Measurements from ENCODE around the gene NFIX.
"Not testable (repeated sequence)": the region's sequence is repeated elsewhere in the genome, so short reads cannot be mapped to it uniquely, and the experiment has no call there.

NFIX gene

DNA sequence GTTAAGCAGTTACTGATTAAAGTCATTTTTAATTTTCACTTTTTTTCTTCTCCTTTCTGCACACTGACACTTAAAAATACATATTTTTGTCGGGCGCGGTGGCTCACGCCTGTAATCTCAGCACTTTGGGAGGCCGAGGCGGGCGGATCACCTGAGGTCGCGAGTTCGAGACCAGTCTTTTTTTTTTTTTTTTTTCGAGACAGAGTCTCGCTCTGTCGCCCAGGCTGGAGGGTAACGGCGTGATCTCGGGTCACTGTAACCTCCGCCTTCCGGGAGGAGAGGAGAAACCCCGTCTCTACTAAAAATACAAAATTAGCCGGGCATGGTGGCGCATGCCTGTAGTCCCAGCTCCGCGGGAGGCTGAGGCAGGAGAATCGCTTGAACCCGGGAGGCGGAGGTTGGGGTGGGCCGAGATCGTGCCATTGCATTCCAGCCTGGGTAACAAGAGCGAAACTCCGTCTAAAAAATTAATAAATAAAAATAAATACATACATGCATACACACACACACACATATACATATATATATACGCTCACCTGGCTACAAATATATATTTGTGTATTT lies 37.8 kb upstream of the NFIX start:
- not testable (repeated sequence) for DNase-seq (ENCODE audit: insufficient read length, low spot score); FAIRE-seq

GRCh38 chr19:12959481-12959880 lies 35.8 kb upstream of the NFIX start:
- DNase-seq (ENCODE audit: insufficient read length, low spot score), result no peak
- FAIRE-seq, result no peak

DNA sequence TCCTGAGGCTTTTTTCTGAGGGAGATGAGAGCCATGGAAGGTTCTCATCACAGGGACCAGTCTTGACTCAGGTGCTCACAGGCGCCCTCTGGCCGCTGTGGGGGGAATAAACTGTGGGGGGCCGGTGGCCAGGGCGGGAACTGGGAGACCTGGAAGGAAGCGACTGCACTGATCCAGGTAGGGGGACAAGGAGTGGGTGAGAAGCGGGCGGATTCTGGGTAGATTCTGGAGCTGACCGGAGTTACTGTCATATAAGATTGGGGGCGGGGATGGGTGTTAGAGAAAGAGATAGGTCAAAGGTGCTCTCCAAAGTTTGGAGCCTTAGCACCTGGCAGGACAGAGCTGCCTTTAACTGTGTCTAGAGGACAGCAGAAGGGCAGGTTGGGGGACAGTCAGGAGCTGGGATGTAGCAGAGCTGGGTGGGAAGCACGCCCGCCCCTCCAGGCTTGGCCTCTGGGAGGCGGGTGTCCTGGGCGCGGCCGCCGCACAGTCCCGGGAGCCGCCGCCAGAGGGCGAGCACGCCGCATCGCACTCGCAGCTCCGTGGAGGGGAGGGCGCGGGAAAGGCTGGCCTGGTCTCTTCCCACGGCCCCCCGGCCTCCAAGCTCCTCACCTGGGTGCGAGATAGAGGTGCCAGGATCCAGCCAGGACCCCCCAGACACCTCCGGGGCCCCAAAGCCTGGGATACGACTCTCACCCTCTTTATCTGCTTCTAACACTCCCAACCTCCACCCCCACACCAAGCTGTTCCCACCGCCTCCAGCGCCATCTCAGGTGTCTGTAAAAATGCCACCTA lies 30.1 kb upstream of the NFIX start:
- DNase-seq (ENCODE audit: insufficient read length, low spot score) (peak; percentile 85), FAIRE-seq (peak; percentile 76)

DNA sequence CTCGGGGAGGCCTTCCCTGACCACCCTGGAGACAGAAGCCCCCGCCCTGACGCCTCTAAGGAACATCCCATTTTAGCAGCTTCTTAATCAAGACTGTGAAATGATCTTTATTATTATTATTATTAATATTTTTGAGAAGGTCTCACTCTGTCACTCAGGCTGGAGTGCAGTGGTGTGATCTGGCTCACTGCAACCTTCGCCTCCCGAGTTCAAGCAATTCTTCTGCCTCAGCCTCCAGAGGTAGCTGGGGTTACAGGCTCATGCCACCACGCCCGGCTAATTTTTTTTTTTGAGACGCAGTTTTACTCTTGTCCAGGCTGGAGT lies 29.5 kb upstream of the NFIX start:
- FAIRE-seq (no peak), DNase-seq (ENCODE audit: insufficient read length, low spot score) (no peak)

DNA sequence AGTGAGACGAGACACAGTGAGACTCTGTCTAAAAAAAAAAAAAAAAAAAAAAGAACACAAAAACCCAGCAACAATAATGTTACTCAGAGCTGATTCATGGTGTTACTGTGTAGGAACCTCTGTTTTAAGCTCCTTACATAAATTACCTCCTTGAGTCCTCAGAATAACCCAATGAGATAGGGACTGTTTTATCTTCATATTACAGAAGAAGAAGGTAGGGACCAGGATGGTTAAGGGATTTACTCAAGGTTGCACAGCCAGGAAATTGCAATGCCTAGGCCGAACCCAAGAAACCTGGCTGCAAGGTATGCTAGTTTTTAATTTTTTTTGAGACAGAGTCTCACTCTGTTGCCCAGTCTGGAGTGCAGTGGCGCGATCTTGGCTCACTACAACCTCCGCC lies 27.4 kb upstream of the NFIX start:
- DNase-seq (ENCODE audit: insufficient read length, low spot score), result no peak
- FAIRE-seq, result no peak

DNA sequence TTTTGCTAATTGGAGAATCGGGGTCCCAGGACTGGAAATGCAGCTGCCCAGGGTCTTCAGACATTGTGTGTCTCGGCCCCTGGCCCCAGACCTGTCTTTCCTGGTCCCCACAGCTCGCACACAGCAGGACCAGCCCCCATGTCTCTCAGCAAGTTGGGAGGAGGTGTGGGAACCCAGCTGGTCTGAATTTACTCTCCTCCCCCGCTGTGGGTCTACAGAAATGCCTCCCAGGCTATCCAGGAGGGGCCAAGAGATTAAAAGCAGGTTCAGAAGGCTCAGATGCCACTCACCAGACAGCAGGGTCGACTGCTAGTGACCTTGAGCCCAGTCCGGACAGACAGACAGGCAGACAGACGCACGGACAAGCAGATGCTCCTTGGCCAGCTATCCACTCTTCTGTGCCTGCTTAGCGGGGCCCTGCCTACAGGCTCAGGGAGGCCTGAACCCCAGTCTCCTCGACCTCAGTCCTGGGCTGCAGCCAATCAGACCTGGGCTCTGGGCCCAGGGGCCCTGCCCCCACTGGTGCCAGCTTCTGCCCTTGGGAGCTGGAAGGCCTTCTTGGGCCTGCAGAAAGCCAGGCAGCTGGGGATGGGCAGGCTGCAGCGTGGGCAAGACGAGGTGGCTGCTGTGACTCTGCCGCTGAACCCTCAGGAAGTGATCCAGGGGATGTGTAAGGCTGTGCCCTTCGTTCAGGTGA lies 25.8 kb upstream of the NFIX start, which contains the start of gene DAND5:
Gene DAND5 (plus strand): TSS at position 285 of the 697 bp plus-strand sequence. CDS start 85 bp downstream, at position 370.
- DNase-seq (ENCODE audit: insufficient read length, low spot score) (no peak), FAIRE-seq (no peak)

GRCh38 chr19:12970070-12970820 lies 25.0 kb upstream of the NFIX start:
- DNase-seq (ENCODE audit: insufficient read length, low spot score) (no peak), FAIRE-seq (no peak)

DNA sequence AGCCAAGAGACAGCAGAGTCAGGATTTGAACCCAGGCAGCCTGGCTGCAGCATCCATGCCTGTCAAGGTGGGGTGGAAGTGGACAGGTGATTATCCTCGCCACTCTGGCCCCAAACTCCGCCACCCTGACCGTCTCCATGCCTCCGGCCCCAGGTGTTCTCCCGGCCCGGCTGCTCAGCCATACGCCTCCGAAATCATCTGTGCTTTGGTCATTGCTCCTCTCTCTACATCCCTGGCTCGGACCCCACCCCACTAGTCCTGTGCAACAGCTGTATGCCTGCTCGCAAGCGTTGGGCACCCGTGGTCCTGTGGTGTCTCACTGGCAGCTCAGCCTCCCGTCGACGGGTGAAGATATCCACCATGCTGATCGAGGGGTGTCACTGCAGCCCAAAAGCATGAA lies 22.0 kb upstream of the NFIX start:
- FAIRE-seq (no peak), DNase-seq (ENCODE audit: insufficient read length, low spot score) (no peak)

DNA sequence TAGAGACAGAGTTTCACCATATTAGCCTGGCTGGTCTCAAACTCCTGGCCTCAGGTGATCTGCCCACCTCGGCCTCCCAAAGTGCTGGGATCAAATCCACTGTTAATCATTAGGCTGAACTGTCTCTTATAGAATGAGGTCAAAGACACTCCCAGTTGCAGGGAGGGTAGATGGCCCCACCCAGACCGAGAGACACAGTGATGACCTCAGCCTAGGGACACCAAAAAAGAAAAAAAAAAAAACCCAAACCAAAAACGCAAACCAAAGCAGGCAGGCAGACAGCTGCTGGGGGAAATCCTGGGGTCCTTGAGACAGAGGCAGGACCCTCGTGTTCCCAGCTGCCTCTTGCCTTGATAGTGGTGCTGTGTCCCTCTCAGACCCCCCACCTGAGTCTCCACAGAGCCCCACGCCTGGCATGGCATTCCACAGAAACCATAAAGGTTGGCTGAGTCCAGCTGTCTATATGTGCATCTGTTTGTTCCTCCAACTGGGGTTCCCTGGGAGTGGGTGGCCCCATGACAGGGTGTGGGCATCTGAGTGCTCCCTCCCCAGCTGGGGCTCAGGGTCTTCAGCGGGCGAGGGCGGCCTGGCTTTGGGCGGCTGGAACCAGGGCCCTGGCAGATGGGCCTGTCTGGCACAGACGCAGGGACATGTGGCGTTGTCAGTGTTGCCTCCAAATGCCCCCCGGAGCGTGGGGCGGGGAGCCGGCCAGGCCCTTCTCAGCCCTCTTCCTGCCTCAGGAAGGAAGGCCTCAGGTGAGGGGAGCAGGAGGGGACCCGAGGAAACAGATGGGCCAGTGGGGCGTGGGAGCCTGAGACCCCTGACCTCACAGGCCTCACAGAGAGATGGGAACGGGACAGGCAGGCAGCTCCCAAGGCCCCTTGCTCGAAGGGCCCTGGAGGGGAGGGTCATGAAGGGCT lies 20.7 kb upstream of the NFIX start:
- FAIRE-seq, result no peak
- no peak for DNase-seq (ENCODE audit: insufficient read length, low spot score)

GRCh38 chr19:12975221-12975741 lies 20.0 kb upstream of the NFIX start:
- FAIRE-seq, result no peak

DNA sequence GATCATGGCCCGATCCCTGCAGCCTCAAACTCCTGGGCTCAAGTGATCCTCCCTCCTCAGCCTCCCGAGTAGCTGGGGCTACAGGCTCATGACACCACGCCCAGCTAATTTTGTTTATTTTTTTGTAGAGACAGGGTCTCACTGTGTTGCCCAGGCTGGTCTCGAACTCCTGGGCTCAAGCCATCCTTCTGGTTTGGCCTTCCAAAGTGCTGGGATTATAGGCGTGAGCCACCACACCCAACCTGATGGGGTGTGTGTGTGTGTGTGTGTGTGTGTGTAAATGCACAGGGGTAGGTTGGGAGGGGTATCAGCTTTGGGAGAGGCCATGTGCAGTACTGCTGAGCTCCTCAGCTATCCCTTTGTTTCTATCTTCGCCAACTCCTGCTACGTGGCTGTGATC lies 19.2 kb upstream of the NFIX start:
- not testable (repeated sequence) for DNase-seq (ENCODE audit: insufficient read length, low spot score); FAIRE-seq

More at GRCh38 chr19:12975221-12975741, 20.0 kb upstream of the NFIX start:
- DNase-seq (ENCODE audit: insufficient read length, low spot score), result no peak

- no peak for FAIRE-seq
- DNase-seq (ENCODE audit: insufficient read length, low spot score), result no peak
These were observed 15.3 kb upstream of the NFIX start for GRCh38 chr19:12979974-12980373.

DNA sequence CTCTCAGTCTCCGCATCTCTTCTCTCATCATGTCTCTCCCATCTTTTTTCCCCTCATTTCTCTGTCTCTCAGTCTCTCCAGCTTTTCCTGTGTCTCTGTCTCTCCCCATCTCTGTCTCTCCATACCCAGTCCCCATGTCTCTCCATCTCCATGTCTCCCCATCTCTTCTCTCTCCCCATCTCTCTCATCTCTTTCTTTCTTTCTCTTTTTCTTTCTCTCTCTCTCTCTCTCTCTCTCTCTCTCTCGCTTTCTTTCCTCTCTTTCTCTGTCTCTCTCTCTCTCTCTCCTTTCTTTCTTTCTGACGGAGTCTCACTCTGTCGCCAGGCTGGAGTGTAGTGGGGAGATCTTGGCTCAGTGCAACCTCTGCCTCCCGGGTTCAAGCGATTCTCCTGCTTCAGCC lies 12.6 kb upstream of the NFIX start:
- FAIRE-seq (no peak), DNase-seq (ENCODE audit: insufficient read length, low spot score) (no peak)

DNA sequence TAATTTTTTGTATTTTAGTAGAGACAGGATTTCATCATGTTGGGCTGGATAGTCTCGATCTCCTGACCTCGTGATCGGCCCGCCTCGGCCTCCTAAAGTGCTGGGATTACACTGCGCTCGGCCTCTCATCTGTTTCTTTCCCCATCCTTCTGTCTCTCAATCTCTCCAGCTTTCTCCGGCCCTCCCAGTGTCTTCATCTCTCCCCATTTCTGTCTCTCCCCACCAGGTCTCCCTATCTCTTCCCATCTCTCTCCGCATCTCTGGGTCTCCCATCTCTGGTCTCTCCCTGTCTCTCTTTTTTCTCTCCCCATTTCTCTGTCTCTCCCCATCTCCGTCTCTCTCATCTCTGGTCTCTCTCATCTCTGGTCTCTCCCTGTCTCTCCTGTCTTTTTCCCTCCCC lies 12.2 kb upstream of the NFIX start:
- no peak for FAIRE-seq
- DNase-seq (ENCODE audit: insufficient read length, low spot score), result no peak

DNA sequence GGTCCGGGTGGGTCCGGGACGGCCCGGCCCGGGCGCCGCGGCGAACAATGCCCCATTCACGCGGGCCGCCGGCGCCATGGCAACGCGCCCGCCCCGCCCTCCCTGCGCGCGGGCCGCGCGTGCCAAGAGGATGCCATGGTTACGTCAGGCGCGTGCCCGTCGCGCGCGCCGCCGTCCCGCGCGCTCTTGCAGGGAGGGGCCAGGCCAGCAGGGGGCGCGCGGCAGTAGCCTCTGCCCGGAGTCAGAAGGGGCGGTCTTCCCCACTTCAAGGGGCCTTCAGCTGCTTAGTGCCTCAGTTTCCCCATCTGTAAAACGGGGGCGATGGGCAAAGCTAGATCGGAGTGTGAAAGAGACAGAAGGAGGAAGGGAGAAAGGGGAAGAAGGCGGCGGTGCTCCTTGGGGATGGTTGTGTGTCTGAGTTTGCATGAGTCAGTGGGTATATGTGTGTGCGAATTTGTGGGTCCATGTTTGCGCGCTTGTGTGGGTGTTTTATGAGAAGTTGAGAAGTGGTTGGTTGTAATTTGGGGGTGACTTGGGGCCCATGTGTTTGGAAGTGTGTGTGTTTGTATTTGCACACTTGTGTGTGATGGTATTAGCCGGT lies 11.6 kb upstream of the NFIX start:
- DNase-seq (ENCODE audit: insufficient read length, low spot score), result peak; percentile 82
- FAIRE-seq, result peak; percentile 92

DNA sequence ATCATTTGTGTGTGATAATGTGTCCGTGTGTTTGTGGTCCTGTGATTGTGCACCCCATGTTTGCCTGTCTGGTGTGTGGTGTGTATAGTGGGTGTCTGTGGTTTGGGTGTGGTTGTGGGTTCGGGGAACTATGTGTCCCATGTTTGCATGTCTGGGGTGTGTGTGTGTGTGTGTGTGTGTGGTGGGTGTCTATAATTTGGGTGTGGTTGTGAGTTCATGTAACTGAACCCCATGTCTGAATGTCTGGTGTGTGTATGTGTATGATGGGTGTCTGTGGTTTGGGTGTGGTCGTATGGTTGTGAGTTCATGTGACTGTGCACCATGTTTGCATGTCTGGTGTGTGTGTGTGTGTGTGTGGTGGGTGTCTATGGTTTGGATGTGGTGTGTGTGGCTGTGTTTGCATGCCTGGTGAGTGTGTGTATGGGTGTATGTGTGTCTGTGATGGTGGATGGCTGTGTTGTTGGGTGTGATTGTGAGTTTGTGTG lies 11.1 kb upstream of the NFIX start:
- peak; percentile 96 for FAIRE-seq
- no peak for DNase-seq (ENCODE audit: insufficient read length, low spot score)

DNA sequence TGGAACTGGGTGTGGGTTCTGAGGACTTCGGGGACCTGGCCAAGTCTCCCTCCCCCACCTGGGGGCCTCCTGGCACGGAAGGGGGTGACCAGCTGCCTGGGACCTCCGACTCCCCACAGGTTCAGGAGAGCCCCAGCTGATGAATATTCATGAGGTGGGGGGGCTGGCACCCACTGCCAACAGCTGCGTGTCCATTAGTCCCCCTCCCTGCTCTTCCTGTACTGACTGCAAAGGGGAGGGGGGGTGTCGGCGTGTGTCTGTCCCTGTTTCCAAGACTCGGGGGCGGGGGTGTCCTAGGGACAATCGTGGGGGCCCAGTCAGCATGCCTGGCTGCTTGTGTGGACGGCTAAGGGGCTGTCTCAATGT lies 10.6 kb upstream of the NFIX start:
- DNase-seq (ENCODE audit: insufficient read length, low spot score) (no peak), FAIRE-seq (no peak)

- FAIRE-seq, result peak; percentile 91
- DNase-seq (ENCODE audit: insufficient read length, low spot score), result no peak
These were observed 10.1 kb upstream of the NFIX start for GRCh38 chr19:12985049-12985776.

DNA sequence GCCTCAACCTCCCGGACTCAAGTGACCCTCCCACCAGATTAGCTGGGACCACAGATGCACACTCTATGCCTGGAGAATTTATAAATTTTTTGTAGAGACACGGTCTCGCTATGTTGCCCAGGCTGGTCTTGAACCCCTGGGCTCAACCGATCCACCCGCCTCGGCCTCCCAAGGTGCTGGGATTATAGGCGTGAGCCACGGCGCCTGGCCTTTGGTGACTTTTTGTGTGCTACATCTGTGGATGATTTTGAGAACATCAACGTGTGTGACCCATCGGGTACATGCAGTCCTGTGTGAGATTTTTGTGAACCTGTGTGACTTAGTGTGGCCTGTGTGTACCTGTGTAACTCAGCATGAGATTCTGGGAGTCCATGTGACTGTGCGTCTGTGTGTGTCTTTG lies 8.5 kb upstream of the NFIX start:
- FAIRE-seq (no peak), DNase-seq (ENCODE audit: insufficient read length, low spot score) (no peak)

Data from HTR-8/SVneo (cell line).